GDM1 (cell line): Measurements from ENCODE around the gene GHR.

ENCODE experiments used
- DNase-seq: peaks from one replicate; lab custom pipeline; 2025; lab: John Stamatoyannopoulos, UW

The GHR gene

DNA sequence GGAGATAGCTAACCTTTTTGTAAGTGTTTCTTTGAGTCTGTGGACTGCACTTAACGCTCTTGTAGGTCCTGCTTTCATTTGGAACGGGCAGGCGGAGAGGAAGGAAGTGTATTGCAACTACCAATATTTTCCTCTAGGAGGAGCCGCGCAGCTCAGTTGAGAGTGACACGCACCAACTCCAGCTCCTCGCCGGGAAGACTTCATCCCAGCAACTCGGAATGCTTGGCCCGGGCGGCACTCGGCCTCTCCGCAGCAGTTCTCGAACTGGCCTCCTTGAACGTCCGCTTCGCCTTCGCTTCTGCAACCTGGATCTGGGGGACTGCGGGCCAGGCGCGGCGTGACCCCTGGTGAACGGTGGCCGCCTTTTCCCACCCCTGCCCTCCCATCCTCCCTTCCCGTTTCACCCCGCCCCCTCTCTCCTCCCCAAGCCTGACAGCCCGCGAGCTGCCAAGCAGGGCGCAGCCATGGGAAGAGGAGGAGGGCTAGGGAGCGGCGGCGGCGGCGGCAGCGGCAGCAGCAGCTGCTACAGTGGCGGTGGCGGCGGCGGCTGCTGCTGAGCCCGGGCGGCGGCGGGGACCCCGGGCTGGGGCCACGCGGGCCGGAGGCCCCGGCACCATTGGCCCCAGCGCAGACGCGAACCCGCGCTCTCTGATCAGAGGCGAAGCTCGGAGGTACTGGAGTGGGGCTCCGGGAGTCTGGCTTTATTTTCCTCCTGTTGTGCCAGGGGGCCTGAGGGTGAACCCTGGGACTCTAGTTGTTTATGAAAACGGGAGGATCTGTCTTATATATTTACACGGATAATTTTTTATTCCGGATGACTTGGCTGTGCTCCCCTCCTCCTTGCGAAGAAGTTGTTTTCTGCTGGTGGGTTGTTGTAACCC is at the start of gene GHR:
GHR (plus strand) TSS at position 155 of the 881 bp plus-strand sequence. CDS start 142,436 bp downstream, outside the sequence.
- no peak for DNase-seq

GRCh38 chr5:42374679-42375273 is 48.5 kb upstream of the GHR start:
- no peak for DNase-seq

DNA sequence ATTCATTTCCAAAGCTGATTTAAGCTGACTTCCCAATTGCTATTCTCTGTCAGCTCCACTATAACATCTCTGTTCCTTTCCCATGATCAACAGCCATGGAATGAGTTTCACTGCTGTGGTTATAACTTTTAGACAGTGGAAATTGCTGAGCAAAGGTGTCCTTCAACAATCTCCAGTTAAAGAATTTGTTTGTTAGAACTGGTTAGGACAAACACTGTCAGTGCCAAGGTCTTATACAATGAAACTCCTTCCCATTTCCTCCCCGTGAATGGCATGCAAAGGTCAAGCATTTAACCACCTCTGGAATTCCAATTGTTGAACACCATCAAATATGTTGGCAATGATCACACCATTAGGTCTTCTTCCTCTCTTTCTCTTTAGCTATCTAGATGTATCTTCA is 45.7 kb upstream of the GHR start:
- no peak for DNase-seq

DNA sequence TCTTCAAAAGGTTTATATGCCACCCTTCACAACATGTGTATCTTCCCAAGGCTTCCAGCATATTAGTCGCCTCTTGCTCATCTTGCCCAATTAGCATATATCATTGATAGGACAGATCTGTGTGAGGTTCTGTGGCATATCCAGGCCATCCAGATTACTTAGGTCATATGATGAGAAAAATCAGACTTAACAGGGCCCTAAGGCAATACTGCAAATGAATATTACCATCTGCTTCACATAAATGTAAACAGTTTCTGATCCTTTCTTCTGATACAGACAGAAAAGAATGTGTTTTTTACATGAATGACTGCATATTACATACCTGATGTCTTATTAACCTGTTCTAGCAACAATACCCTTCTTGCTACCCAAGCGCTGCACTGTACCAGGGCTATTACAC is 41.3 kb upstream of the GHR start:
- no peak for DNase-seq

- no peak for DNase-seq
Measured at GRCh38 chr5:42387563-42387962, 35.7 kb upstream of the GHR start.

- DNase-seq = no peak
Measured at GRCh38 chr5:42390115-42390514, 33.1 kb upstream of the GHR start.

GRCh38 chr5:42392917-42393316 is 30.3 kb upstream of the GHR start:
- no peak for DNase-seq

GRCh38 chr5:42396111-42396510 is 27.1 kb upstream of the GHR start:
- no peak for DNase-seq

DNA sequence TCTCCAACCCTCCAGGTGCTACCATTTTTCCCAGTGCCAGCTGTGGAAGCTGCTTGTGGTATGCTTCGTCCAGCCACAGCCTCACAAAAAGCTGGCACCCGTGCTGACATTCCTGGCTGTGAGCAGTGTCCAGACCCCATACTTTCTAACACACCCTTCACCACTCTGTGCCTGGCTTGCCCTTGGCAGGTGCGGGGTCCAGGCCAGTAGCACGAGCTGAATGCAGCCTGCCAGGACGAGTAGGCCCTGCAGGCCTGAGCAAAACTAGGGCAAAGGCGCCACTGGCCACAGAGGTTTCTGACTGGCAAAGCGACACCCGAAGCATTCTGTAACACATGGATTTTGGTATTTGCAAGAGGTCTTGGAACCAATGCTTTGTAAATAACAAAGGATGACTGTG is 26.0 kb upstream of the GHR start:
- no peak for DNase-seq

DNA sequence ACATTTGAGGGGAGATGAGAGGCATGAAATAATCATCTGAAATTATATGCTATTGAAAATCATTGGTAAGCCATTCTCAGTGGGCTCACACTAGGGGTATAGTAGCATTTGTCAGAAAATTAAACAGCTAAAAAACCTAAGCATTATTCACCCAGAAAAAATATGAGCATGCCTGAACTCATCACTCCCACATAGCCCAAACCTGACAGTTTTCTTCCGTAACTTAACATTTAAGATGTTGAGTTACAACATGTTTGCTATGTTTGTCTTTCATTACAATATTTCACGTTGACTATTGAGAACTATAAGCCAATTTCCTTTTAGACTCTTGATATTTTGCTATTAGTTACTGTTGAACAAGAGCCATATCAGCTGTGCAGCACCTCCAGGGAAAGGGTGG is 23.5 kb upstream of the GHR start:
- no peak for DNase-seq

DNA sequence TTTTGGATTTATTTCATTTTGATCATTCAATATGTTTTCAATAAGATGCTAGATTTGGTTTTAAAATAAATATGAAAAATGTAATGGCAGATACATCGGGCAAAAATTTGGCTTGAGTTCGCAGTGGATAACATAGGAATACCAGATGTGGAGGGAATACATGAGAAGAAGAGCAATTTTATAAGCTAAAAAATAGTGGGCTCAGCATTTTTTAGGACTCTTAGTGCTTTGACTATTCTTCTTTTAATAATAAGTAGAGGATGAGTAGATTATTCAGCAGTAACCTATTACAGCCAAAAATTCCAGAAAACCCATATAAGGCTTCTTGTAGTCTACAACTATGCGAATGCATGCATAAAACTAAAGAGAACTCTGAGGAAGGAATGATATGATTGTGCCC is 22.8 kb upstream of the GHR start:
- no peak for DNase-seq

DNA sequence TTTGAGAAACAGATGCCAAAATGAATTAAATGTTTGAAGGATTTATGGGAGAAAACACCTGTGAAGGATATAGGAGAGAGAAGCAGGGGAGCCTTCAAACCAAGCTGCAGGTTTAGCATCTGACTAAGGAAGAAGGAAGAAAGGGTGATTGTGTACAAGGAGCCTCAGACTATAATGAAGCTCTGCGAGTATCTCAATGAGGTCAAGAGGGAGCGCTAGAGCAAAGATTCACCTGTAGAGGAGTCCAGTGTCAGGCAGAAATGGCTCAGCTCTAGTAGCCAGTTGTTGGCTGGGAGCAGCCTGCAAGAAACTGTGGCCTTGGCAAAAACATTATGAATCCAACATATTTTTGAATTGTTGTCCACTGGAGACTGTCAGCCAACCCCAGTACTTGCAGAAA is 20.0 kb upstream of the GHR start:
- DNase-seq = no peak

DNA sequence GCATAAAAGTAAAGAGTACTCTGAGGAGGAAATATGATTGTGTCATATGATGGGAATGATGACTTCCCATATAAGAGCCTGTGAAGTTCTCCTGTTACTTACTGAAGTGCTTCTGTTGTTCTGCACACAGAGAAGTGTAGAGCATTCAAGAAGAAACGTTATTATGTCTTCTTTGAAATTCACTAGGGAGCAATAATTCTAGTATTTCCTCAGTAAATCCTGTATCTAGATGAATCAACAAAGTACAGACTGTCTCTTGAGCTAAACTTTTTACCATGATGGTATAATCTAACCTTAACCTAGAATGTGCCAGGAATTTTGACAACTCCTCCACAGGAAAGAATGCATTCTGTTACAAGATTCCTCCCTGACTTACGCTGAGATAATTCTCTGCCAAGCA is 18.9 kb upstream of the GHR start:
- DNase-seq = no peak

DNA sequence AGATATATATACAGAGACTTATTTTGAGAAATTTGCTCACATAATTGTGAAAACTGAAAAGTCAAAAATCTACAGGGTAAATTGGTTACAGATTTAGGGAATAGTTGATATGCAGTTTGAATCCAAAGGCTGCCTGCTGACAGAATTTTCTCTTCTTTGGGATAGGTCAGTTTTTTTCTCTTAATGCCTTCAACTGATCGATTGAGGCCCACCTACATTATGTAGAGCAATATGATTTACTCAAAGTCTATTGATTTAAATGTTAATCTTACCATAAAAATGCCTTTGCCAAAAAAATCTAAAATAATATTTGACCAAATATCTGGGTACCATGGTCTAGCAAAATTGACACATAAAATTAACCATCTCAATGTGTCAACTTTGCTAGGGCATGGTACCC is 3.9 kb upstream of the GHR start:
- no peak for DNase-seq

- no peak for DNase-seq
Measured at GRCh38 chr5:42422656-42423280, 471 bp upstream of the GHR start.

- no peak for DNase-seq
Measured at GRCh38 chr5:42426016-42426415, 2.8 kb downstream of the GHR start.

DNA sequence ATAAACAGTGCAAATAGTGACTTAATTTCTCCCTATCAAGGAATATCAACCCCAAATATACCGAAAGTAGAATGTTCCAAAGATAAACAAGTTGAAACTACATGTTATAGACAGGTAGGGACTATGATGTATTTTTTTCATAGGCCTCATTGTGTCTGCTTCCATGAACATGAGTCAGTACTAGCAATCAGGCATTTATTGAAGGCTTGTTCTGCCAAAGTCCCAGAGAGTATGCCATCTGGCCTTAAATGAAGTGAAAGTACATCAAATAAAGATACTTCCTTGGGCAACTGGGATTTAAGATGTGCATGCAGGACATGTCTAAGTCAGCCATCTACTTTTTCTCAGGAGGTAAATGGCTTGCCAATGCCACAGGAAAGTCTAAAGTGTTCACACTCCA is 6.5 kb downstream of the GHR start:
- no peak for DNase-seq

GRCh38 chr5:42434047-42434724 is 10.9 kb downstream of the GHR start:
- no peak for DNase-seq

DNA sequence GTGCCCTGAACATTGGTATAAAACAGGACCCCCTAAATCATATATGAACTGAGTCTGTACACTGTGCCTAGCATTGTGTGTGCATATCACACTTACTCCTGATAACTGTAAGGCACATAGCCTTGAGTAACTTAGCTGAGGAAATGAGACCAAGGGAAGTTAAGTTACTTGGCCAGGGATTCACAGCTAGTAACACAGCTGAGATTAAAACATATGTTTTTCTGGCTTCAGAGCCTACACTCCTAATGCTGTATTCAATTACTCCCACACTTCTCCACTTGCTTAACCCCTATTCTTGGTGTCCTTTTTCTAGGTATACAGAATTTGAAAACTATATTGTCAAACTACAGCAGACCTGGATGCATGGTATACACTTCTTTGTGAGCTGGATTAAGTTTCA is 12.8 kb downstream of the GHR start:
- DNase-seq = no peak

DNA sequence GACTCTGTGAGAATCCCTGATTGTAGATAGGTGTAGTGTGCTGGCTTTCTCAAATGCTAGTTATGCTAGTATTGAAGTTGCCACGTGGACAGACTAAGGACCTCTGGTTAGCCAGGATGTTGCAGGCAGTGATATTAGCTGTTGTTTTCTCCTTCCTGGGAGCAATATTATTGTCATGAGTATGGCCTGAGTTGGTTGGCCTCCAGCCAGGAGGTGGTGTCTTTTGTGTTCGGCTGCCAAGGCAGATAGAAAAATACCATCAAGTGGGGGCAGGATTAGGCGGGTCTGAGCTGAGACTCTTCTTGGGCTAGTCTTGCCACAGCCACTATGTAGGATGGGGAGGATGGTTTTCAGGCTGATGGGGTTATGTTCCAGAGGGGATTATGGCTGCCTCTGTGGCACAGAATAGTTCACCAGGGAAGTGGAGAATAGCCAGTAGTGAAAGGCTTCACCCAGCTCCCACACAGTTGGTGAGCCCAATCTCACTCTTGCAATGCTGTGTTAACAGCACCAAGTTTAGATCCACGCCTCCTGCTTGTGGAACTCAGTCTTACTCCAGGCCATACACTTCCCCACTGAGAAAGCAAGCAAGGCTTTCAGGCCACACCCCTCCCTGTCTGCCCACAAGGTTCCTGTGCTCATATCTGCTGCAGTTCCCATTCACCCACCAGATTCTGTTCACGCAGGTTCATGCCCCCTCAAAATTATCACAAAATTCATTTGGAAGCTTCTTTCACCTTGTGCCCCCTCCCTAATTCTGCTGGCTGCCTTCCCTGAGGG is 31.2 kb downstream of the GHR start:
- no peak for DNase-seq

DNA sequence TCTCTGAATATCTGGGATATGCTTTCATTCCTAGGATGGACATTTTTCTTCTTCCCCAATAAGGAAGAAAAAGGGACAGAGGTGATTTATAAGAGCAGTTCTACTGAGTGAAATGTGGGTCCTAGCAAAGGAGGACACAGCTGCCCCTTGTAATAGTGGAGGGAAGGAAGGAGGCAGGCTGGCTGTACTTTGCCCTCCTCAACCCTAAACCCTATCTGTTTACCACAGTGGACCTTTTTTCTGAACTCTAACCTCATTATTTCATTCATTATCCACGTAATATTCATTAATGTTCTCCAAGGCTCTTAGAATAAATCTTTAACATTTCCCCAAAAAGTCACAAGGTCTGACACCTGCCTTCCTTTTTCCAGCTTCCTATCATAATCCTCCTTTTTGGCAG is 37.8 kb downstream of the GHR start:
- DNase-seq = no peak

- no peak for DNase-seq
Measured at GRCh38 chr5:42461507-42461906, 38.3 kb downstream of the GHR start.
